ENCODE results near the gene OXCT2.
"Not testable (repeated sequence)": the region's sequence is repeated elsewhere in the genome, so short reads cannot be mapped to it uniquely, and the experiment has no call there.

Gene OXCT2

DNA sequence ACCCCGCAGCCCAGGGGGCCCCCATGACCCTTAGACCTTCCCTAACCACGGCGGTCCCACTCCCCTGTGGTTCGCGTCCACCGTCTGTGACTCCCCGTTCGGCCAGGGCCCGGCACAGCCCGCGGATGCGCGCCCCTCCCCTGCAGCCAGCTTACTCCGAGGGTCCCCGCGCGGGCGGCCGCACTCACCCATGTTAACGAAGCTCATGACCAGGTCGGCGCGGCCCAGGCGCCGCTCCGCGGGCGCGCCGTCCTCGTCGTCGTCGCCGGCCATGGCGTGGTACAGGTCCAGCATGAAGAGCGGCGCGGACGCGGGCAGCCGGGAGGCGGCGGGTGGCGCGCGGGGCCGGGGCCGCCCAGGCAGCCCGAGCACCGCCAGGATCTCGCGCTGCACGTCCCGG, 16.8 kb upstream of the OXCT2 start:
- not testable (repeated sequence) for DNase-seq

DNA sequence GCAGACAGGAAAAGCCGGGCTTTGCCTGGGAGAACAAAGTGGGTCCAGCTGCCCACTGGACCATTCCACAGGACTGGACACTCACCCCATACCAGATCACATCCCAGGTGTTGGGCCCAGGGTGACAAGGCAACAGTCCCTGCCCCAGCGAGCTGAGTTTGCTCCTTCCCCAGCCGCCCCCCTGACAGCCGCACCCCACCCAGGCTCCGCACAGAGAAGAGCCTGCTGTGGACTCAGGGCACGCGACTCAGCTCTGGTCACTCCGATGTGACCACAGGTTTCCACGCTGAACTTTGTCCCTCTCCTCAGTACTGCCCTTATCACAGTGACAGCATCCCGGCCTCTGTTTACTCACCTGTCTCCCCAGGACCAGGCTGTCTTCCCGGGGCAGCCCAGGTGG, 16.3 kb upstream of the OXCT2 start:
- DNase-seq: peak in 1 of 51 donors; percentile 5

DNA sequence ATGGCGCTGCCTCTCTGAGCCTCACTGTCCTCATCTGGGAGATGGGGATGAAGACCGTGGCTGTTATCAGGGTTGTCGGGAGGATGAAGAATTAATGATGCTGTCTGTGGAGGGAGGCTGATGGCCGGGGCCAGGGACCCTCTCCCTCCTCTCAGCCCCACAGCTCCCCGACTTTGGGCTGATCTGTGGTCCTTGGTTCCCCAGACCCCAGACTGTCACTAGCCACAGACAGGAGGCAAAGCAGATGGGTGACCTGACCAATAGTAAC, 15.9 kb upstream of the OXCT2 start:
- not testable (repeated sequence) for DNase-seq

DNA sequence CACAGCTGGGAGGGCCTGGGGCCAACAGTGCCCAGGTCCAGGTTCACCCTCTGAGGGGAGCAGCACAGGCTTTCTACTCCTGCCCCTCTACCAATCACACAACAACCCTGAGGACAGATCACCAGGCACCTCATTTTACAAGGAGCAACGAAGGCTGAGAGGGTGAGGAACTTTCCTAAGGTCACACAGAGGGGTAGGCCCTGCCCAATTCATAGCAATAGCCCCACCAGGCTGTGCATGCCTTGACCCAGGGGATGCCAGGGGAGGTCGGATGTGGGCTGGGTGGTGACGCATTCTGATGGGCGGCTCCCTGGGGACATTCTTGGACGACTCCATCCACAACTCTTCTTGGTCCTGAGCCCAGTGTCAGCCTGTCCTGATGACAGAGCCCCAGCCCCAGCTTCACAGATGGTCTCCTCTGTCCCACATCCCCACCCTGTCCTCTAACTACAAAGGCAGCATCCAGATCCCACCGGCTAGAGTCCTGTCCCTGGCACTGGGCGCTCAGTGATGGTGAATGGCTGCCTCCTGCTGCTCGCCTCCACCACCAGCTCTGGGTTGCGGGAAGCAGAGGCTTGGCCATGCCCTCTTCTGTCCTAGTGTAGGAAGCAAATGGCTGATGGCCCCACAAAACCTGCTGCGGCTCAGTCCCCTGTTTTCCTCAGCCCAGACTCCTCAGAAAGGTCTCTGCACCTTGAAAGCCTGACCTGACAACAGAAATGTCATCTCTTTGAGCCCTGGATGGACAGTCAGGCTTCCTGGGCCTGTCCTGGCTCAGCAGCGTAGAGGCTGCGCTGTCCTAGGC, 15.4 kb upstream of the OXCT2 start:
- DNase-seq: peak in 6 of 51 donors; percentile 5 to 64 (median 16)

DNA sequence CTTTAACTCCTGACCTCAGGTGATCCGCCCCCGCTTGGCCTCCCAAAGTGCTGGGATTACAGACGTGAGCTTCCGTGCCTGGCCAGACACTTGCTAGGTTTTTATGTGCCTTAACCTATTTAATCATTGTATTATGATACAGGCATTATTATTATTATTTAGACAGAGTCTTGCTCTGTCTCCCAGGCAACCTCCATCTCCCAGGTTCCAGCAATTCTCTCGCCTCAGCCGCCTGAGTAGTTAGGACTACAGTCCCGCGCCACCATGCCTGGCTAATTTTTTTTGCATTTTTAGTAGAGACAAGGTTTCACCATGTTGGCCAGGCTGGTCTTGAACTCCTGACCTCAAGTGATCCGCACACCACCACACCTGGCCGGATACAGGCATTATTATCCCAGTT, 11.5 kb upstream of the OXCT2 start:
- DNase-seq: not testable (repeated sequence)

DNA sequence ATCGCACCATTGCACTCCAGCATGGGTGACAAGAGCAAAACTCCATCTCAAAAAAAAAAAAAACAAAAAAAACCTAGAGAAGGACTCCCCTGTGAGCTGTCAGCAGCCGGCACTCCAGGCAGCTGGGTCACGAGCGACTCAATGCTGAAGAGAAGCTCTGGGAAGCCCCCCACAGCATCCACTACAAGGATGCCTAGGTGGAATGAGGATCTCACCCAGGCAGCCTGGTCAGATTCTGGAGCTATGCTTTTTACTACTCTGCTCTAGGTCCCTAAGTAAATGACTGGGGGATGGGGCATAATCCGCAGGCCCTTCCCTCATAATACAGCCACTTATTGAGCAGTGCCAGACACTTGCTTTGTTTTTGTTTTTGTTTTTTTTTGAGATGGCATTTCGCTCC, 11.0 kb upstream of the OXCT2 start:
- no peak for DNase-seq

DNA sequence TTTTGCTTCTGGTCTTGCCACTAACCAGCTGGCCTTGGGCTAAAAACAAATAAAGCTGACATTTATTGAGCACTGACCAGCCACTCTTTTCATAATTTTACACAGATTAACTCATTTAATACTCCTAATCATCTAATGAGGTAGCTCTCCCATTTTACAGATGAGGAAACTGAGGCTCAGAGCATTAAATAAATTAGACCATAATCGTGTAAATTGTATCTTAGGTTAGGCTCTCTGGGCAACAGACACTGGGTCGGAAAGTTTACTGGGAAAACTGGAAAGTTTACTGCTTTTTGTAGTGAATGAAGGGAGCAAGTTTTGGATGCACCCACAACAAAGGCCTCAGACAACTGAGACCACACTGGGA, 10.2 kb upstream of the OXCT2 start:
- DNase-seq: no peak

DNA sequence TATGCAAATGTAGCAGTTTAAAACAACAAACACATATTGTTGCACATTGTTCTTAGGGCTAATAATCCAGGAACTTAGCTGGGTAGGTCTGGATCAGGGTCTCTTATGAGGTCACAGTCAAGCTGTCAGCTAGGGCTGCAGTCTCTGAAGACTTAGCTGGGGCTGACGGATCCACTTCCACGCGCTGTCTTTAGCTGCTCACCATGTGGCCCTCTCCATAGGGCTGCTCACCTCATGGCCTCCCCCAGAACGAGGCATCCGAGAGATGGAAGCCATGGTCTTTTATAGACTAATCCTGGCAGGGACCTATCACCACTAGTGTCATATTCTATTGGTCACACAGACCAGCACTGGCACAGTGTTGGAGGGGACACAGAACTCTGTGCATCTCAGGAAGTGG, 8.7 kb upstream of the OXCT2 start:
- no peak for DNase-seq

DNA sequence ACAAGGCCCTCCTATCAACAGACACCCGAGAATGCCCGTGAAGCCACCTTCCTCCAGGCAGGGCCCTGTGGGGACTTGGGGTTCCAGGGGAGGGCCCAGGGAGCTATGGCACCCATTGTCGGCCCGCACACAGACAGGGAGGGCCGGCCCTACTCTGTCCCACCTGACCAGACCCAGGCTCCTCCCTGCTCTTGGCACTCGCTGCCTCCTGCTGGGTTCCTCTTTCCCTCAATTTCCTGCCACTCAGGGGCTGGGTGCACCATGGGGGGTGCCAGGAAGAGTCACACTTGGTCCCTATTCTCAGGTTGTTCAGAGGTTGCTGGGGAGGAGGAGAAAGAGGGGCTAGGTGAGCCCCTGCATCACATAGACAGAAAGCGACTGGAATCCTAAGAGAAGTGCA, 8.0 kb upstream of the OXCT2 start:
- DNase-seq: no peak

DNA sequence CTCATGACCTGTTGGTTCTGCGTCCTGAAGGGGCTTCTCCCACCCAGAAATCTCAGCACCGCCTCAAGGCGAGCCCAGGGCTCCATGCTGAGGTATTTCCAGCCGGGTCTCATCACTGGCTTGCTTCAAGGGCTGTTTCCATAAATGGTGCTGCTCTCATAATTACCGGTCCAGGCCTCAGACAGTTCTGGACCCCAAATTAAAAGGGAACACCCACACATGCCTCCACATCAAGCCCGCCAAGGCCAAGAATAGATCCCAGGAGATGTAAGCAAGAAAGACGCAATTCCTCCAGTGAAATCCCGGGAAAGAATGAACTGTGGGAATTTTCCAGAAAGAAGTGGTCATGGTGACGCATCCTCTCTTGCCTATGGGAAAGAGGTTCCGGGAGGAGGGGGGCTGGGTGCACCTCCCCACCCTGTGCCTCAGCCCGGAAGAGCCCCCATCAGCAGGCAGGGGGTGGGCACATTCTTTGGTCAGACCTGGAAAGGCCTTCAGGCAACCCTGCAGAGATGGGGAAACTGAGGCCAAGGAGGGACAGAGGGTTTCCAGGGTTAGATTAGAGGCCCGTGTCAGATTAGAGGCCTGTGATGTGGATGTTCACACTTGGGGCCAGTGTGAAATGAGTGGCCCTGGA, 7.4 kb upstream of the OXCT2 start:
- not testable (repeated sequence) for DNase-seq

DNA sequence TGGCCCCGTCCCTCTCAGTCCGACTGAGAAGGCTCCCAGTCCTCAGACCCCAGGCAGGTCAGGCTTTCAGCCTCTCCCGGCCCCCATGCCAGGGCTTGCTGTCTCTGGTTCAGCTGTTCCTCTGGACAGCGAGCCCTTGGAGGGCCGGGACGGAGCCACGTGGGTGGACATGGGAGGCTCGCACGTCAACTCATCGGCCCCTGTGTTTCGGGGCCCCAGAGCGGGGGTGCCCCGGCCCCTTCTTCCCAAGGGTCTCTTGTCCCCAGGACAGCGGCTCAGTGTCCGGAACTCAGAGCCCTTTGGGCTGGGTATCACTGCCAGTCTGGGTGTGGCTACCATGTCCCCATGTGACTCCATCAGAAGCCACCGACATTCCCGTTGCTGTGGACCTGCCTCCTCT, 6.7 kb upstream of the OXCT2 start:
- DNase-seq: not testable (repeated sequence)

DNA sequence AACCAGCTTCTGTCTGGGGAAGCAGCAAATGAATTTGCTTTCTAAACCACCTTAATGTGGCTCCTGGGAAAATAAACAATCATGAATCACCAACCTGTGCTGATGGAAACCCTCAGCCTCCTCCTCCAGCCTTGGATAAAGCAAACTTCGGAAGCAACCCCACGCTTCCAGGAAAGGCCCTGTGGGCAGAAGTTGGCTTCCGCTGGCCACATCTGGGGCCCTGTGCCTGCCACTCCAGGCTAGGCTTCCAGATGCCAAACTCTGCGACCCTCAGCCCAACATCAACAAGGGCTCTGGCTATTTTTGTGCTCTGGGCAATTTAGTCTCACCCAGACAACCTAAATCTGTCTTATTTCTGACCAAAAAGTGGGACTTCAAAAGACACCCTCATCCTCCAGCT, 6.2 kb upstream of the OXCT2 start:
- DNase-seq: no peak

DNA sequence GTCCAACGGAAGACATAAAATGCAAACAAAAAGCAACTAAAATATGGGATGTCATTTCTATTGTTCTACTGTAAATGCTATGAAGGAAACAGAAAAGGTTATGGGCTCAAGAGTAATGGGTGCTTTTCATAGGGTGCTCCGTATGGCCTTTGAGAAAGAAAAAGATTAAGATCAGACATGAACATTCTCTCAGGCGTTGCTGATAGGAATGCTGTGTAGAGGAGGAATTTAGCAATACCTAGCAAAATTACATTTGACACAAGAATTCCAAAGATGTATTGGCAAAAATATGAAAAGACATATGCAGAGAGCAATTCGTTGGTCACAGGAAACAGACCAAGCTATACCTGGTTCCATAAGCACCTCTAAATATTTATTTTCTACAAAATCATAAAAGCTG, 5.7 kb upstream of the OXCT2 start:
- DNase-seq: no peak

DNA sequence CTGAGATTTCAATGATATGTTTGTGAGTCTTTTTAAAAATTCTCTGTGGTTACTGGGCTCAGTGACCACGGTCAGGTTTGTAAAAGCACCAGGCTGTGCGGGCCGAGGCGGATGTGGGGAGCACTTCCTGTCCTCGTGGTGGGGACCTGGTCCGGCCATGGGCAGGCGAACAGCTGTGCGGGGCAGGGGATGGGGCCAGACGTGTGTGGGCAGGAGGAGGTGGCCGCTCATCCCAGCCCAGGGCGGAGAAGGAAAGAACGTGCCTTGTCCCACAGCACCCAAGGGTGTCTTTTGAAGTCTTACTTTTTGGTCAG, 5.2 kb upstream of the OXCT2 start:
- DNase-seq: peak in 2 of 51 donors; percentile 3 to 6

DNA sequence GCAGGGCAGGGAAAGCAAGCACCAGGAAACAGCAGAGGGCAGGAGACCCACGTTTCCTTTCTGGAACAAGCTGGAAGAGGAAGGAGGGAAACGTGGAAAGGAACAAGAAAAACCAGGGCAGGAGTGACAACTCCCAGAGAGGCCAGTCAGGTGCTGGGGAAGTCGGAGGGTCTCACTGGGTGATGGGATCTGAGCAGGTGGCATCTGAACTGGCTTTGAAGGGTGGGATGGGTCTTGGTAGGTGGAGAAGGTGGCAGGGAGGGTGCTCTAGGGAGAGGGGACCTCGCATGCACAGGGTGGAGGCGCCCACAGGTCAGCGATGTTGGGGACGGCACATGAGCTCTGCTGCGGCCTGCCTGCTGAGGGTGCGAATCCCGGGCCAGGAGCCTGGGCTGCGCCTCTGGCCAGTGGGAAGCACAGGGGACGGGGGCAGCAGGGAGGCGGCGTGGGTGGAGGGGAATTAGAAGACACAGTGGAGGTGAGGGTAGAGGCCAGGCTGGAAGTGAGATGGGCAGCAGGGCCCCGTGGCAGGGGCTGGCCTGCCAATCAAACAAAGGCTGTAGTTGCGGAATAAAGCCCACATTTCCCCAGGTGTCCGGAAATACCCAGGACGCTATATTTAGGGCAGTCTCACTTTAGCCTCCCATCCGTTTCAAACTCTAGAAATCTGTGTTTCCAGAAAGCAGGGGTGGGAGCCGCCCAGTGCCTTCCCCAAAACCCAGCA, 4.7 kb upstream of the OXCT2 start:
- DNase-seq: not testable (repeated sequence)

DNA sequence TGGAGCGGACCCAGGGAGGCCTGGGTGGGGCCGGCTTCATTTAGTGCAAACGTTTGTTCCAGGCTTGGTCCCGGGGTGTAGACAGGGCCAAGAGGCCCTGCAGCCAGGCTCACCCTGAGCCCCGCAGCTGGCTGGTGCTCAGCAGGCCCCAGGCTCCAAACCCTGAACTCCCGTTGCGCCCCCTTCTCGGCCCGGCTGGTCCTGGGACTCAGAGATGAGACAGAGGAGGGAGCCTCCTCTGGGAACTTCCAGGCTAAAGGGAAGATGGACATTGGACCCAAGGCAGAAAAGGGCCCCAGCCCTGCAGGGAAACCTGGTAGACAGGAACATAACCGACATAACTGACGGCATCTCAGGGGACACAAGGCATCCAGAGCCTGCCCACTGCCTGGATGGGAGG, 4.0 kb upstream of the OXCT2 start:
- DNase-seq: not testable (repeated sequence)

DNA sequence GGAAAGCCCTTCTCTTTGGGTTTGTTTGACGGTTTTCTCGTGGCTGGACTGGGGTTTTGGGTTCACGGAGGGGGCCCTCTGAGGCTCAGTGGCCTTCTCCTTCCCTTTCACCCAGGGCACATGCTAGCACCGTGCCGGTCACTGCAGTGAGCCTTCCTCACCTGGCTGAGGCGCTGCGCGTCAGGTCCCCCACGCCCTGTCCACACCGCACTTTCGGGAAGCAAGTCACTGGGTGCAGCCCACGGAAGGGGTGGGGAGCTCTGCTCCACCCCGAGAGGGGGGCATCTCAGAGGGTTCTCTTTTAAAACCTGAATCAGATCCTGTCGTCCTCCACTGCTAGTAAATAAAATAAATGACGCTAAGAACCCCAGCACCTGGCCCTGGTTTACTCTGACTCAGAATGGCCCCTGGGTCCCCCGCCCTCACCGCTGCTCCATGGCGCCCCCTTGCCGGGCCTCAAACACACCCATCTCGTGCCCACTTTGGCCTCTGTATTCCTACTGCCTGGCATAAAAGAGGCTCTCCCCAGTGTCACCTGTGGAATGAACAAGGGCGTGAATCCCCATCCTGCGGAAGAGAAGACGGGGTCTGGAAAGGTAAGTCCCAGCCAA, 2.3 kb upstream of the OXCT2 start:
- not testable (repeated sequence) for DNase-seq

DNA sequence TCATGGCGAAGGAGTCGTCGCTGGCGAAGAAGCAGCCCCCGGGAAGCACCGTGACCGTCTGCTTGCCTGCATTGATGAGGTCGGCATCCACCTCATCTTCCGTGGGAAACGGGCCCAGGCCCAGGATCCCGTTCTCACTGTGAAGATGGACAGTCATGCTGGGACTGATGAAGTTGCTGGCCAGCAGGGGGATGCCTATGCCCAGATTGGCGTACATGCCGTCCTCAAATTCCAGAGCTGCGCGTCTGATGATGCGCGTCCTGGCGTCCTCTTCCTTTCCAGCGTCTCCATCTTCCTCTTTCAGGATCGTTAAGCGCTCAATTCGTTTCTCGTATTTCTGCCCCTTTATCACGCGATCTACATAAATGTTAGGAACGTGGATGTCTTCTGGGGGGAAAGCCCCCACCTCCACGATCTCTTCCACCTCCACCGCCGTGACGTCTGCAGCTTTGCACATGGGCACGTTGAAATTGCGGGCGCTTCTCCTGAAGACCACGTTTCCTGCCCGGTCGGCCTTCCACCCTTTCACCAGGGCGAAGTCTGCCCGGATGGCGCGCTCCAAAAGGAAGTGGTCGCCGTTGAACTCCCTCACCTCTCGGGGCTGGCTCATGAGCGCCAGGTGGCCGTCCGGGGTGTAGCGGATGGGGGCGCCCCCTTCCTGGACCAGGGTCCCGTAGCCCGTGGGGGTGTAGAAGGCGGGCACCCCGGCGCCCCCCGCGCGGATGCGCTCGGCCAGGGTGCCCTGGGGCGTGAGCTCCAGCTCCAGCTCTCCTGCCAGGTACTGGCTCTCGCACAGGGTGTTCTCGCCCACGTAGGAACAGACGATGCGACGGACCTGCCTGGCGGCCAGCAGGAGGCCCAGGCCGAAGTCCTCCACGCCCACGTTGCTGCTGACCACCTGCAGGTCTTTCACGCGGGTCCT, 787 bp downstream of the OXCT2 start:
- not testable (repeated sequence) for DNase-seq

DNA sequence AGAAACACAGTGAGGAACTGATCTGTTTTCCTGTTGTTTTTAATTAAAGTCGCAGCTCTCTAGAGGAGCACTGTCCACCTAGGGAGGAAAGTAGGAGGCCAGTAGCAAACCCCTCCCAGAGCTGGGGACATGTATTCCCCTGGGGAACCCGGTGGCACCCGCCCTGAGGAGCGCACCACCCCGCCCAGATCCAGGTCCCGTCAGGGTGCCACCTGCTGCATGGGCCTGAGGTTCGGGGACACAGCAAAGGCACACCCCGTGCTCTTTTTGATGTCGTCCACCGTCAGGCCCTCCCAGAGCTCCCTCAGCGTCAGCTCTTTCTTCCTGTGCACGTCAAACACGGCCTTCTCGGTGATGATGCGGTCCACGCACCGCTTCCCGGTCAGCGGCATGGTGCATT, 1.6 kb downstream of the OXCT2 start:
- not testable (repeated sequence) for DNase-seq

DNA sequence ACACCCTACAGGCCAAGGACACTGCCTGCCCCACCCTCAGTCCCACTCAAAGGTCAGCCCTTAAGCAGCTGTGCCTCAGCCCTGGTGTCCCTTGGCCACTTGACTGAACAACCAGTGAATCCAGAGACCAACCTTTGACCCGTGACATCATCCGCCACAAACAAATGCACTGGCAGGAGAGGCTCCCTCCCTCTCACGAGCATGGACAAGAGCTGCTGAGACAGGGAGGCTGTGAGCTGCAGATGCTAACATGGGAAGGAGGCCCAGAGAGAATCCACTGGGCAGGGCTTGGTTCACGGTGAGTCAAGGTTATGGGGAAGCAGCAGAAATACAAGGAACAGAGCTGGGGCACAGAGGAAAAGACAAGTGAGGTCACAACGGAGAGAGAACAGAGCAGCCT, 4.7 kb downstream of the OXCT2 start:
- DNase-seq: not testable (repeated sequence)

DNA sequence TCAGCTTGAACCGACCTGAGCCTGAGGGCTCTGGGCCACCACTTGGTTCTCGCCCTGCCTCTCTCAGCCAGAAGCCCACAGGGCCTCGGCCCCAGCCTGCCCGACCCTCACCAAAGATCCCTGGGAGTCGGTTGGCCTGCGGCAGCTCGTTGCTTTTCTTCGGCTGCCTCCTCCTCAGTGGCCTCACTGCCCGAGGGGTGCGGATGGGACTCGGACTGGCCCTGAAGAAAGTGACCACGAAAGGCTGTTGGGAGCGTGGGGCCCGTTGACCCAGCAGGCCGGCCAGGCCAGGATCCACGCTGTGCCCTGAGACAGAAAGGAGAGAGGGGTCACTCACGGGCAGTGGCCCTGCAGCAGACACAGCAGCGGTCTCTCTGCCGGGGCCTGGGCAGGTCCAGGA, 6.6 kb downstream of the OXCT2 start:
- not testable (repeated sequence) for DNase-seq

Data from hypothalamus (tissue), 51 donors.